ENCODE data around the gene CD151.

Gene CD151

GRCh38 chr11:838441-839279 is 5.9 kb downstream of the CD151 start:
- peaks cover 16% of the 10 kb centered on the region for H3K36me3 ChIP-seq
- peak; percentile 23 for TF ChIP-seq CTCF (IDR thresholded peaks at IDR 0.05; ENCODE audit: low read depth, low read length)
- no peak overlapping the region for H3K4me3 ChIP-seq (ENCODE audit: low read depth, low read length)
- no peak for DNase-seq
- H3K27me3 ChIP-seq = no peaks in the 10 kb centered on the region
- H3K4me1 ChIP-seq = no peaks in the 10 kb centered on the region
- no peaks in the 10 kb centered on the region for H3K9me3 ChIP-seq

- Histone ChIP-seq H3K9me3 (no peaks in the 10 kb centered on the region), H3K4me3 (ENCODE audit: low read depth, low read length) (no peak overlapping the region), H3K4me1 (no peaks in the 10 kb centered on the region), H3K36me3 (peaks cover 16% of the 10 kb centered on the region), H3K27me3 (no peaks in the 10 kb centered on the region)
- no peak for TF ChIP-seq CTCF (IDR thresholded peaks at IDR 0.05; ENCODE audit: low read depth, low read length)
- no peak for DNase-seq
These were observed 6.5 kb downstream of the CD151 start for GRCh38 chr11:839280-839623.

- H3K4me1 ChIP-seq = peaks cover 1% of the 10 kb centered on the region
- peak; percentile 27; the same call in 1 of the 2 replicates for TF ChIP-seq CTCF (IDR thresholded peaks at IDR 0.05; ENCODE audit: low read depth, low read length)
- no peak for DNase-seq
These were observed 7.3 kb downstream of the CD151 start for GRCh38 chr11:839875-840617.

GRCh38 chr11:841981-842369 is 9.2 kb downstream of the CD151 start:
- H3K4me3 ChIP-seq (ENCODE audit: low read depth, low read length) = peak overlapping the region; percentile 77
- peaks cover 16% of the 10 kb centered on the region for H3K36me3 ChIP-seq
- no peak for TF ChIP-seq CTCF (IDR thresholded peaks at IDR 0.05; ENCODE audit: low read depth, low read length)
- no peaks in the 10 kb centered on the region for H3K27me3 ChIP-seq
- peaks cover 3% of the 10 kb centered on the region for H3K4me1 ChIP-seq
- no peaks in the 10 kb centered on the region for H3K9me3 ChIP-seq
- DNase-seq = no peak

More at GRCh38 chr11:839875-840617, 7.3 kb downstream of the CD151 start:
- Histone ChIP-seq H3K4me3 (ENCODE audit: low read depth, low read length) (no peak overlapping the region), H3K27me3 (no peaks in the 10 kb centered on the region), H3K9me3 (no peaks in the 10 kb centered on the region), H3K36me3 (peaks cover 16% of the 10 kb centered on the region)

- Histone ChIP-seq H3K4me3 (ENCODE audit: low read depth, low read length) (peak within 1 kb of the TSS; percentile 77), H3K4me1 (peaks cover 3% of the 10 kb centered on the region), H3K36me3 (peaks cover 16% of the 10 kb centered on the region), H3K27me3 (no peaks in the 10 kb centered on the region), H3K9me3 (no peaks in the 10 kb centered on the region)
- TF ChIP-seq CTCF (IDR thresholded peaks at IDR 0.05; ENCODE audit: low read depth, low read length) = no peak
- peak; percentile 84 for DNase-seq
These were observed 9.7 kb downstream of the CD151 start, which contains the start of the genes POLR2L and TSPAN4 for GRCh38 chr11:842370-843002. Gene POLR2L, minus strand, starts transcription at chr11:842529. Its CDS starts 21 bp downstream, at chr11:842508. Gene TSPAN4, plus strand, starts transcription at chr11:842852. Its CDS starts 7,453 bp downstream, at chr11:850305.

All from BE2C (cell line).